Measurements from ENCODE around the gene SUCLG2. TPM values are rescaled to one million over a fixed set of nuclear protein-coding genes. Genes with fewer than 3 reads are reported as not detected.

The SUCLG2 gene
- total and polyA plus RNA-seq, 9 of the 15 experiments (the other 6 are each of a cell fraction or from before 2014, with no cell fraction given) = 10.1 to 41.4 (median 29.0) TPM

GRCh38 chr3:67540198-67540894 lies 114.1 kb downstream of the SUCLG2 start:
- Histone ChIP-seq H4K20me1 (replicated peaks; ENCODE audit: control insufficient read depth, insufficient read depth, low read length) (no peaks in the 10 kb centered on the region), H3K4me3 (no peak overlapping the region), H3K9me3 (replicated peaks; ENCODE audit: control insufficient read depth, insufficient read depth, low read depth, low read length) (no peaks in the 10 kb centered on the region), H3K79me2 (ENCODE audit: control insufficient read depth, insufficient read depth, low read length) (no peaks in the 10 kb centered on the region), H2AFZ (ENCODE audit: low read depth, low read length) (no peak overlapping the region), H3K9me1 (ENCODE audit: control insufficient read depth, insufficient read depth, low read length) (no peaks in the 10 kb centered on the region), H3K4me1 (replicated peaks in 1 of 2; ENCODE audit: control insufficient read depth in 2 of 2, insufficient read depth in 2 of 2, low read length in 2 of 2) (no peaks in the 10 kb centered on the region), H3K27me3 (ENCODE audit: control insufficient read depth in 2 of 2, insufficient read depth in 2 of 2, low read length in 2 of 2) (no peaks in the 10 kb centered on the region), H3K36me3 (ENCODE audit: control insufficient read depth, insufficient read depth, low read length) (no peaks in the 10 kb centered on the region; the same call in 2 of the 3 replicates), H3K27ac (ENCODE audit: extremely low read depth, low read depth, low read length) (no peak overlapping the region), H3K9ac (ENCODE audit: insufficient read depth in 1 of 2, low read depth in 2 of 2, low read length in 2 of 2) (no peak overlapping the region), H3K4me2 (ENCODE audit: insufficient read depth, low read length) (no peak overlapping the region)
- POLR2A ChIA-PET = no interaction called here
- TF ChIP-seq ZNF282 (CRISPR knock-in tag; IDR thresholded peaks at IDR 0.05) = no peak
- no peak for TF ChIP-seq PHF21A (IDR thresholded peaks at IDR 0.05; ENCODE audit: borderline replicate concordance, low read depth)
- TF ChIP-seq, protein P1, sequence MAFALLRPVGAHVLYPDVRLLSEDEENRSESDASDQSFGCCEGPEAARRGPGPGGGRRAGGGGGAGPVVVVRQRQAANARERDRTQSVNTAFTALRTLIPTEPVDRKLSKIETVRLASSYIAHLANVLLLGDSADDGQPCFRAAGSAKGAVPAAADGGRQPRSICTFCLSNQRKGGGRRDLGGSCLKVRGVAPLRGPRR (CRISPR knock-in tag; IDR thresholded peaks at IDR 0.05) = no peak
- no peak for TF ChIP-seq TSC22D4 (tag; IDR thresholded peaks at IDR 0.05)
- TF ChIP-seq ZNF24 (IDR thresholded peaks at IDR 0.05) = no peak
- TF ChIP-seq PRDM10 (IDR thresholded peaks at IDR 0.05; ENCODE audit: partially characterized antibody) = no peak
- TF ChIP-seq CXXC5 (CRISPR knock-in tag; IDR thresholded peaks at IDR 0.05) = no peak
- TF ChIP-seq, protein P2, sequence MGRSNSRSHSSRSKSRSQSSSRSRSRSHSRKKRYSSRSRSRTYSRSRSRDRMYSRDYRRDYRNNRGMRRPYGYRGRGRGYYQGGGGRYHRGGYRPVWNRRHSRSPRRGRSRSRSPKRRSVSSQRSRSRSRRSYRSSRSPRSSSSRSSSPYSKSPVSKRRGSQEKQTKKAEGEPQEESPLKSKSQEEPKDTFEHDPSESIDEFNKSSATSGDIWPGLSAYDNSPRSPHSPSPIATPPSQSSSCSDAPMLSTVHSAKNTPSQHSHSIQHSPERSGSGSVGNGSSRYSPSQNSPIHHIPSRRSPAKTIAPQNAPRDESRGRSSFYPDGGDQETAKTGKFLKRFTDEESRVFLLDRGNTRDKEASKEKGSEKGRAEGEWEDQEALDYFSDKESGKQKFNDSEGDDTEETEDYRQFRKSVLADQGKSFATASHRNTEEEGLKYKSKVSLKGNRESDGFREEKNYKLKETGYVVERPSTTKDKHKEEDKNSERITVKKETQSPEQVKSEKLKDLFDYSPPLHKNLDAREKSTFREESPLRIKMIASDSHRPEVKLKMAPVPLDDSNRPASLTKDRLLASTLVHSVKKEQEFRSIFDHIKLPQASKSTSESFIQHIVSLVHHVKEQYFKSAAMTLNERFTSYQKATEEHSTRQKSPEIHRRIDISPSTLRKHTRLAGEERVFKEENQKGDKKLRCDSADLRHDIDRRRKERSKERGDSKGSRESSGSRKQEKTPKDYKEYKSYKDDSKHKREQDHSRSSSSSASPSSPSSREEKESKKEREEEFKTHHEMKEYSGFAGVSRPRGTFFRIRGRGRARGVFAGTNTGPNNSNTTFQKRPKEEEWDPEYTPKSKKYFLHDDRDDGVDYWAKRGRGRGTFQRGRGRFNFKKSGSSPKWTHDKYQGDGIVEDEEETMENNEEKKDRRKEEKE (IDR thresholded peaks at IDR 0.05; ENCODE audit: borderline replicate concordance in 1 of 2, control insufficient read depth in 1 of 2, low read depth in 2 of 2, low read length in 1 of 2) = no peak
- no peak for TF ChIP-seq NONO (IDR thresholded peaks at IDR 0.05; ENCODE audit: low read depth in 2 of 2, low read length in 1 of 2)
- no peak for TF ChIP-seq CC2D1A (IDR thresholded peaks at IDR 0.05)
- TF ChIP-seq BDP1 (IDR thresholded peaks at IDR 0.05; ENCODE audit: insufficient read depth, insufficient read length) = no peak
- no peak for TF ChIP-seq SNRNP70 (optimal IDR thresholded peaks at IDR 0.05; ENCODE audit: low read depth, low read length)
- FAIRE-seq = no peak
- no peak for DNase-seq (ENCODE audit: extremely low read depth in 1 of 4, low spot score in 3 of 4)
- intact Hi-C loops (cut with micrococcal nuclease) = no loop called here
- no TSS peak for BruUV-seq (replicated peaks)
- WGBS (ENCODE audit: insufficient coverage, low coverage, missing lambda C conversion rate) = 93% methylated on average over 5 of the region's 8 CpGs
- CTCF ChIA-PET (ENCODE audit: low intra/inter-chr PET ratio) = no interaction called here
- ATAC-seq = no peak
- in situ Hi-C loops (cut with MboI) = no loop called here

Data from K562 (cell line).